ENCODE measurements around the gene MTHFSD.

DNA sequence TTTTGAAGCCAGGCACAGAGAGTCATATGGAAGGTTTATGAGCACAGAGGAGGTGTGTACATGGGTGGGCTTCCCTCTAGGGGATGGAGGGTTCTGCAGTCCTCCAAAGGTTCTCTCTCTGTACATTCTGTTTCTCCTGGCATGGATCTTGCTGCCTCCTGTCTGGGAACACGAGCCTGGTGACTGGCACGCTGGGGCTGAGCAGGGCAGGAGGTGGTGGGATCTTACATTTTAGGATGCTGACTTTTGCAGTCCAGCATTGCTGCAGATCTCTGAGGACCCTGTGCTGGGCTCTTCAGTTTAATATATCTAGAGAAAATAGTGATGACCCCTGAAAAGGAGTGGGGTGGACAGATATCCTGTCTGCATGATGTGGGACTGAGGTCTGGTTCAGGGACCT, 46.3 kb upstream of the MTHFSD start:
- TF ChIP-seq RARB (CRISPR knock-in tag; IDR thresholded peaks at IDR 0.05) (no peak), TCF4 (CRISPR knock-in tag; IDR thresholded peaks at IDR 0.05; ENCODE audit: borderline replicate concordance) (no peak)
